ENCODE results near the gene OSBPL5.
A peak's percentile ranks its signal among the peaks of the same experiment; 100 is the strongest.

Gene OSBPL5

GRCh38 chr11:3052109-3052479, 113.0 kb downstream of the OSBPL5 start:
- Histone ChIP-seq H2BK120ac (ENCODE audit: insufficient read depth, low read length, poor library complexity) (no peak overlapping the region), H3K27ac (ENCODE audit: low read depth, low read length) (no peak overlapping the region), H2BK12ac (ENCODE audit: low read length) (no peak overlapping the region), H4K8ac (ENCODE audit: low read depth, low read length) (no peak overlapping the region), H3K27me3 (ENCODE audit: insufficient read depth, low read length) (no peaks in the 10 kb centered on the region), H3K9me3 (ENCODE audit: insufficient read depth, low read depth, low read length) (no peaks in the 10 kb centered on the region), H3K36me3 (ENCODE audit: control insufficient read depth in 1 of 2, insufficient read depth in 2 of 2, low read length in 2 of 2) (peaks cover 20 to 26% of the 10 kb centered on the region in 2 experiments), H3K4ac (ENCODE audit: low read depth, low read length) (peak overlapping the region; percentile 67), H3K4me1 (ENCODE audit: control insufficient read depth in 1 of 2, insufficient read depth in 2 of 2, low read length in 2 of 2) (peaks cover 4 to 8% of the 10 kb centered on the region in 2 experiments), H3K79me2 (ENCODE audit: control insufficient read depth, insufficient read depth, low read length, poor library complexity) (peaks cover 19% of the 10 kb centered on the region), H4K91ac (ENCODE audit: low read depth, low read length) (no peak overlapping the region), H3K14ac (ENCODE audit: low read length) (no peak overlapping the region), H4K12ac (ENCODE audit: low read depth, low read length) (no peak overlapping the region), H3K4me2 (ENCODE audit: low read length) (no peak overlapping the region), H3K23ac (ENCODE audit: low read length) (no peak overlapping the region), H3K9ac (ENCODE audit: low read length) (no peak overlapping the region), H3K4me3 (ENCODE audit: low read depth, low read length) (no peak overlapping the region), H3K79me1 (ENCODE audit: low read length) (peaks cover 7% of the 10 kb centered on the region), H2AFZ (ENCODE audit: insufficient read depth, low read length, poor library complexity) (no peak overlapping the region), H3K18ac (ENCODE audit: low read length) (no peak overlapping the region), H2AK5ac (ENCODE audit: low read length) (no peak overlapping the region), H2BK5ac (ENCODE audit: low read depth, low read length, poor library complexity) (no peak overlapping the region)
- no peak for DNase-seq
- WGBS (ENCODE audit: extremely low coverage, insufficient coverage, insufficient read length) = no CpG with 5 or more reads among the region's 14 CpGs

GRCh38 chr11:3051196-3052108, 113.7 kb downstream of the OSBPL5 start:
- Histone ChIP-seq H3K4ac (ENCODE audit: low read depth, low read length) (peak overlapping the region; percentile 56), H3K27me3 (ENCODE audit: insufficient read depth, low read length) (no peaks in the 10 kb centered on the region), H2AFZ (ENCODE audit: insufficient read depth, low read length, poor library complexity) (no peak overlapping the region), H3K9ac (ENCODE audit: low read length) (no peak overlapping the region), H2BK120ac (ENCODE audit: insufficient read depth, low read length, poor library complexity) (no peak overlapping the region), H3K9me3 (ENCODE audit: insufficient read depth, low read depth, low read length) (no peaks in the 10 kb centered on the region), H3K4me1 (ENCODE audit: control insufficient read depth in 1 of 2, insufficient read depth in 2 of 2, low read length in 2 of 2) (peaks cover 2 to 6% of the 10 kb centered on the region in 2 experiments), H2AK5ac (ENCODE audit: low read length) (no peak overlapping the region), H2BK12ac (ENCODE audit: low read length) (no peak overlapping the region), H3K23ac (ENCODE audit: low read length) (no peak overlapping the region), H3K36me3 (ENCODE audit: control insufficient read depth in 1 of 2, insufficient read depth in 2 of 2, low read length in 2 of 2) (peaks cover 22 to 30% of the 10 kb centered on the region in 2 experiments), H3K27ac (ENCODE audit: low read depth, low read length) (no peak overlapping the region), H4K12ac (ENCODE audit: low read depth, low read length) (no peak overlapping the region), H3K4me2 (ENCODE audit: low read length) (no peak overlapping the region), H4K8ac (ENCODE audit: low read depth, low read length) (no peak overlapping the region), H3K79me1 (ENCODE audit: low read length) (peaks cover under 1% of the 10 kb centered on the region), H3K14ac (ENCODE audit: low read length) (no peak overlapping the region), H4K91ac (ENCODE audit: low read depth, low read length) (no peak overlapping the region), H3K4me3 (ENCODE audit: low read depth, low read length) (no peak overlapping the region), H3K18ac (ENCODE audit: low read length) (no peak overlapping the region), H2BK5ac (ENCODE audit: low read depth, low read length, poor library complexity) (no peak overlapping the region), H3K79me2 (ENCODE audit: control insufficient read depth, insufficient read depth, low read length, poor library complexity) (peaks cover 12% of the 10 kb centered on the region)
- no CpG with 5 or more reads among the region's 13 CpGs for WGBS (ENCODE audit: extremely low coverage, insufficient coverage, insufficient read length)
- DNase-seq = no peak

- H2BK12ac ChIP-seq (ENCODE audit: low read length) = no peak overlapping the region
- no CpG with 5 or more reads among the region's 18 CpGs for WGBS (ENCODE audit: extremely low coverage, insufficient coverage, insufficient read length)
- H2AK5ac ChIP-seq (ENCODE audit: low read length) = no peak overlapping the region
Measured at GRCh38 chr11:3050386-3051195, 114.5 kb downstream of the OSBPL5 start.

GRCh38 chr11:3049430-3050243, 115.5 kb downstream of the OSBPL5 start:
- Histone ChIP-seq H4K12ac (ENCODE audit: low read depth, low read length) (no peak overlapping the region), H4K91ac (ENCODE audit: low read depth, low read length) (no peak overlapping the region), H3K18ac (ENCODE audit: low read length) (no peak overlapping the region), H3K36me3 (ENCODE audit: control insufficient read depth in 1 of 2, insufficient read depth in 2 of 2, low read length in 2 of 2) (peaks cover 35 to 47% of the 10 kb centered on the region in 2 experiments), H2BK5ac (ENCODE audit: low read depth, low read length, poor library complexity) (no peak overlapping the region), H3K4me3 (ENCODE audit: low read depth, low read length) (no peak overlapping the region), H2AFZ (ENCODE audit: insufficient read depth, low read length, poor library complexity) (no peak overlapping the region), H4K8ac (ENCODE audit: low read depth, low read length) (no peak overlapping the region), H3K79me2 (ENCODE audit: control insufficient read depth, insufficient read depth, low read length, poor library complexity) (peaks cover 10% of the 10 kb centered on the region), H2AK5ac (ENCODE audit: low read length) (no peak overlapping the region), H3K23ac (ENCODE audit: low read length) (no peak overlapping the region), H3K4me2 (ENCODE audit: low read length) (no peak overlapping the region), H3K79me1 (ENCODE audit: low read length) (no peaks in the 10 kb centered on the region), H3K4ac (ENCODE audit: low read depth, low read length) (no peak overlapping the region), H3K27me3 (ENCODE audit: insufficient read depth, low read length) (no peaks in the 10 kb centered on the region), H2BK120ac (ENCODE audit: insufficient read depth, low read length, poor library complexity) (no peak overlapping the region), H3K27ac (ENCODE audit: low read depth, low read length) (no peak overlapping the region), H2BK12ac (ENCODE audit: low read length) (no peak overlapping the region), H3K9ac (ENCODE audit: low read length) (no peak overlapping the region), H3K9me3 (ENCODE audit: insufficient read depth, low read depth, low read length) (no peaks in the 10 kb centered on the region), H3K14ac (ENCODE audit: low read length) (no peak overlapping the region), H3K4me1 (ENCODE audit: control insufficient read depth in 1 of 2, insufficient read depth in 2 of 2, low read length in 2 of 2) (peaks cover 0 to under 1% of the 10 kb centered on the region in 2 experiments)
- peak; percentile 98 for DNase-seq
- WGBS (ENCODE audit: extremely low coverage, insufficient coverage, insufficient read length) = no CpG with 5 or more reads among the region's 18 CpGs

More at GRCh38 chr11:3050386-3051195, 114.5 kb downstream of the OSBPL5 start:
- no peaks in the 10 kb centered on the region for H3K27me3 ChIP-seq (ENCODE audit: insufficient read depth, low read length)
- H4K91ac ChIP-seq (ENCODE audit: low read depth, low read length) = no peak overlapping the region
- H3K4me2 ChIP-seq (ENCODE audit: low read length) = no peak overlapping the region
- H4K12ac ChIP-seq (ENCODE audit: low read depth, low read length) = no peak overlapping the region
- no peak overlapping the region for H3K23ac ChIP-seq (ENCODE audit: low read length)
- no peak overlapping the region for H2AFZ ChIP-seq (ENCODE audit: insufficient read depth, low read length, poor library complexity)
- peak overlapping the region; percentile 25 for H3K4ac ChIP-seq (ENCODE audit: low read depth, low read length)
- H3K79me1 ChIP-seq (ENCODE audit: low read length) = no peaks in the 10 kb centered on the region
- peaks cover 30 to 38% of the 10 kb centered on the region in 2 experiments for H3K36me3 ChIP-seq (ENCODE audit: control insufficient read depth in 1 of 2, insufficient read depth in 2 of 2, low read length in 2 of 2)
- H2BK120ac ChIP-seq (ENCODE audit: insufficient read depth, low read length, poor library complexity) = no peak overlapping the region
- no peak overlapping the region for H3K27ac ChIP-seq (ENCODE audit: low read depth, low read length)
- H3K9me3 ChIP-seq (ENCODE audit: insufficient read depth, low read depth, low read length) = no peaks in the 10 kb centered on the region
- peaks cover 10% of the 10 kb centered on the region for H3K79me2 ChIP-seq (ENCODE audit: control insufficient read depth, insufficient read depth, low read length, poor library complexity)
- no peak overlapping the region for H3K4me3 ChIP-seq (ENCODE audit: low read depth, low read length)
- peak; percentile 89 to 91 for DNase-seq
- H3K18ac ChIP-seq (ENCODE audit: low read length) = no peak overlapping the region
- H4K8ac ChIP-seq (ENCODE audit: low read depth, low read length) = no peak overlapping the region
- H3K4me1 ChIP-seq (ENCODE audit: control insufficient read depth in 1 of 2, insufficient read depth in 2 of 2, low read length in 2 of 2) = no peaks in the 10 kb centered on the region
- no peak overlapping the region for H2BK5ac ChIP-seq (ENCODE audit: low read depth, low read length, poor library complexity)
- no peak overlapping the region for H3K14ac ChIP-seq (ENCODE audit: low read length)
- no peak overlapping the region for H3K9ac ChIP-seq (ENCODE audit: low read length)
